Kidney (tissue), 14 donors: ENCODE results near the gene MAP1A. TPM values are rescaled to one million over a fixed set of nuclear protein-coding genes. Genes with fewer than 3 reads are reported as not detected.
A peak's percentile ranks its signal among the peaks of the same experiment; 100 is the strongest.

Experiments
- DNase-seq, 5 donors: peaks; one replicate each; pipeline ENCODE4 v3.0.0-alpha.2; 2013 to 2020
- FAIRE-seq: peaks from 2 replicates; lab custom pipeline; 2012; peaks lifted over from hg19 to GRCh38; lab: Jason Lieb, UNC
- H3K27ac ChIP-seq, 2 donors: one replicate each; pipeline ENCODE4 v1.7.0; 2013; ENCODE audit warnings: low read depth in 2 of 2, low read length in 2 of 2, inconsistent platforms in 1 of 2
- H3K27me3 ChIP-seq: one replicate; pipeline ENCODE4 v1.7.1; 2013; ENCODE audit warnings: low read length, inconsistent platforms; ENCODE audit not compliant: control insufficient read depth, insufficient read depth
- H3K36me3 ChIP-seq, 3 donors: one replicate each; pipeline versions ENCODE4 v1.7.0 to v1.7.1; 2013; ENCODE audit warnings: low read length in 3 of 3, control low read depth in 1 of 3, inconsistent platforms in 1 of 3; ENCODE audit not compliant: insufficient read depth in 3 of 3, control insufficient read depth in 2 of 3
- H3K4me1 ChIP-seq, 3 donors: one replicate each; pipeline versions ENCODE4 v1.7.0 to v1.7.1; 2013; ENCODE audit warnings: low read length in 3 of 3, inconsistent platforms in 1 of 3, low read depth in 1 of 3; ENCODE audit not compliant: control insufficient read depth in 2 of 3, insufficient read depth in 2 of 3
- H3K4me3 ChIP-seq, 3 donors: one replicate each; pipeline versions ENCODE4 v1.7.0 to v1.8.1; 2013; ENCODE audit warnings: low read length in 3 of 3, control low read depth in 1 of 3, inconsistent platforms in 1 of 3
- H3K9ac ChIP-seq, 3 donors: one replicate each; pipeline versions ENCODE4 v1.7.0 to v1.7.1; 2013; ENCODE audit warnings: low read length in 3 of 3, control low read depth in 1 of 3, inconsistent platforms in 1 of 3
- H3K9me3 ChIP-seq, 3 donors: one replicate each; pipeline versions ENCODE4 v1.7.0 to v1.7.1; 2013; ENCODE audit warnings: low read length in 3 of 3, control low read depth in 1 of 3, inconsistent platforms in 1 of 3; ENCODE audit not compliant: control insufficient read depth in 2 of 3, insufficient read depth in 1 of 3
- CTCF ChIP-seq: IDR thresholded peaks from 3 replicates; pipeline ENCODE4 v1.5.1; 2012; ENCODE audit warnings: mild to moderate bottlenecking, moderate library complexity, borderline replicate concordance; ENCODE audit not compliant: insufficient read depth; ENCODE audit errors: extremely low read depth
- intact Hi-C: fragments of 100-400 bp; cut with DNase I; formaldehyde crosslinking; loops from one replicate; pipeline ENCODE4 v1.11.1; 2022
- polyA plus RNA-seq: library from polyadenylated mRNA; stranded (reverse); fragments of 350-450 nt; fragmentation: Illumina TruSeq; extraction: RNeasy Lipid Tissue Mini Kit (QIAGEN cat#74804); gene quantifications from one replicate; pipeline ENCODE4 v1.2.3, GENCODE V29; 2014; ENCODE audit warnings: low read depth, low replicate concordance; ENCODE audit not compliant: insufficient read depth
- total RNA-seq: library from RNA; stranded (reverse); fragmentation: NEBNext Ultra II Directional; extraction: Animal tissue kit (Norgen Biotek cat#: 25700); gene quantifications from one replicate; pipeline ENCODE4 v1.2.1, GENCODE V29; 2021
- donor health status: control.
- donor health status: control.
- donor health status: control.
- donor health status: control.
- donor health status: control.
- donor health status: DM: yes; HTN: yes; CAD: no.
- donor health status: Normal renal cell carcinoma (clear cell type).

Gene MAP1A
- total and polyA plus RNA-seq, 2 donors from 2014 or later: 2.7 to 9.3 TPM

GRCh38 chr15:43508991-43509659 lies 8.3 kb upstream of the MAP1A start:
- no peaks in the 10 kb centered on the region for H3K36me3 ChIP-seq
- H3K4me3 ChIP-seq: no peak overlapping the region
- H3K27ac ChIP-seq: no peak overlapping the region
- intact Hi-C loops: no loop called here
- DNase-seq (peak in 1 of 5 donors; percentile 38), FAIRE-seq (no peak)
- H3K9me3 ChIP-seq: no peaks in the 10 kb centered on the region
- peaks cover 0 to 13% (median 6%) of the 10 kb centered on the region in 3 donors for H3K4me1 ChIP-seq
- H3K27me3 ChIP-seq: no peaks in the 10 kb centered on the region
- TF ChIP-seq CTCF: no peak
- no peak overlapping the region for H3K9ac ChIP-seq

- Histone ChIP-seq H3K27ac (peak overlapping the region in 1 of 2 donors; percentile 28), H3K36me3 (no peaks in the 10 kb centered on the region), H3K4me1 (peaks cover 0 to 13% (median 6%) of the 10 kb centered on the region in 3 donors), H3K27me3 (no peaks in the 10 kb centered on the region), H3K9me3 (no peaks in the 10 kb centered on the region), H3K4me3 (peak overlapping the region; percentile 26 to 93 (median 78)), H3K9ac (peak overlapping the region in 1 of 3 donors; percentile 71)
- intact Hi-C loops: no loop called here
- no peak for TF ChIP-seq CTCF
- FAIRE-seq (no peak), DNase-seq (peak in 2 of 5 donors; percentile 32 to 35)
Measured at GRCh38 chr15:43509660-43510199, 7.7 kb upstream of the MAP1A start.

- peaks cover 0 to 13% (median 6%) of the 10 kb centered on the region in 3 donors for H3K4me1 ChIP-seq
- H3K27ac ChIP-seq: peak overlapping the region; percentile 83 to 86
- H3K9ac ChIP-seq: peak overlapping the region; percentile 71 to 80 (median 73)
- H3K36me3 ChIP-seq: no peaks in the 10 kb centered on the region
- peak; percentile 17 for TF ChIP-seq CTCF
- peak overlapping the region; percentile 78 to 93 (median 87) for H3K4me3 ChIP-seq
- peak; percentile 99 to 100 (median 99) for DNase-seq
- no peaks in the 10 kb centered on the region for H3K27me3 ChIP-seq
- intact Hi-C loops: no loop called here
- no peaks in the 10 kb centered on the region for H3K9me3 ChIP-seq
- FAIRE-seq: peak; percentile 58
Measured at GRCh38 chr15:43510200-43511011, 7.0 kb upstream of the MAP1A start.
